Measurements from ENCODE around the gene ATP11C.
"Not testable (repeated sequence)": the region's sequence is repeated elsewhere in the genome, so short reads cannot be mapped to it uniquely, and the experiment has no call there.

ATP11C gene

DNA sequence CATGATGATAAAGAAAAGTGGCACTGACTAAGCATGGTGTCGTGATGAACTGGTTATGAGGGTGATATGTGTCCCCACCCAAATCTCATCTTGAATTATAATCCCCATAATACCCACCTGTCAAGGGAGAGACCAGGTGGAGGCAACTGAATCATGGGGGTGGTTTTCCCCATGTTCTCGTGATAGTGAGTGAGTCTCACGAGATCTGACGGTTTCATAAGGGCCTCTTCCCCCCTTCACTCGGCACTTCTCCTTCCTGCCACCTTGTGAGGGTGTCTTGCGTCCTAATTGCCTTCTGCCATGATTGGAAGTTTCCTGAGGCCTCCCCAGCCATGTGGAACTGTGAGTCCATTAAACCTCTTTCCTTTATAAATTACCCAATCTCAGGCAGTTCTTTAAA, 11.7 kb downstream of the ATP11C start:
- not testable (repeated sequence) for H3K9me3 ChIP-seq (ENCODE audit: low read length); H3K9ac ChIP-seq (ENCODE audit: low read length); H3K27me3 ChIP-seq (ENCODE audit: control insufficient read depth in 1 of 2, insufficient read depth in 2 of 2, low read length in 2 of 2); H3K36me3 ChIP-seq (ENCODE audit: insufficient read depth, low read length); H3K27ac ChIP-seq (ENCODE audit: low read depth, low read length); H3K4me3 ChIP-seq (ENCODE audit: low read depth in 1 of 2, low read length in 2 of 2); H3K4me1 ChIP-seq (ENCODE audit: insufficient read depth, low read length)

DNA sequence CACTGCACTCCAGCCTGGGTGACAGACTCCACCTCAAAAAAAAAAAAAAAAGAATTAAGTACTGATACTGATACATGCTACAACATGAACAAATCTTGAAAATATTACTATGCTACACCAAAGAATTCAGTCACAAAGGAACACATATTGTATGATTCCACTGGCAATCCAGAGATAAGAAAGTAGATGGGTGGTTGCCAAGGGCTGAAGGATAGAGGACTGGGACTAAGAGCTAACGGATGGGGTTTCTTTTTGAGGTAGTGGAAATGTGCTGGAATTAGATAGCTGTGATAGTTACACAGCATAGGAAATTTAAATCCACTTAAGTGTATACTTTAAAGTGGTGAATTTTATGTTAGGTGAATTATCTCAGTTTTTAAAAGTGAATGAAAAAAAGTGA, 12.5 kb downstream of the ATP11C start:
- Histone ChIP-seq H3K36me3 (ENCODE audit: insufficient read depth, low read length) (no peaks in the 10 kb centered on the region), H3K27me3 (ENCODE audit: control insufficient read depth in 1 of 2, insufficient read depth in 2 of 2, low read length in 2 of 2) (no peaks in the 10 kb centered on the region), H3K4me1 (ENCODE audit: insufficient read depth, low read length) (no peaks in the 10 kb centered on the region), H3K9ac (ENCODE audit: low read length) (no peak overlapping the region), H3K9me3 (ENCODE audit: low read length) (no peaks in the 10 kb centered on the region), H3K27ac (ENCODE audit: low read depth, low read length) (no peak overlapping the region), H3K4me3 (ENCODE audit: low read depth in 1 of 2, low read length in 2 of 2) (no peak overlapping the region)

DNA sequence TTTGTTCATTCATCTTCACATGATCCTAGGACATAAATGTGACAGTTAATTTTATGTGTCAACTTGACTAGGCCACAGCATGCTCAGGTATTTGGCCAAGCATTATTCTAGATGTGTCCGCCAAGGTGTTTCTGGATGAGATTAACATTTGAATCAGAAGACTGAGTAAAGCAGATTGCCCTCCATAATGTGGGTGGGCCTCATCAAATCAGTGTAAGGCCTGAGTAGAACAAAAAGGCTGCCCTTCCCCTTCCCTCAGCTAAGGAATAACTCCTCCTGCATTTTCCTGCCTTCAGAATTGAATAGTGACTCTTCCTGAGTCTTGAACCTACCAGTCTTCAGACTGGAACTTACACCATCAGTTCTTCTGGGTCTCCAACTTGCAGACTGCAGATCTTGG, 18.4 kb downstream of the ATP11C start:
- no peak overlapping the region for H3K27ac ChIP-seq (ENCODE audit: low read depth, low read length)
- H3K9ac ChIP-seq (ENCODE audit: low read length): no peak overlapping the region
- no peaks in the 10 kb centered on the region for H3K27me3 ChIP-seq (ENCODE audit: control insufficient read depth in 1 of 2, insufficient read depth in 2 of 2, low read length in 2 of 2)
- H3K4me1 ChIP-seq (ENCODE audit: insufficient read depth, low read length): no peaks in the 10 kb centered on the region
- no peaks in the 10 kb centered on the region for H3K9me3 ChIP-seq (ENCODE audit: low read length)
- H3K36me3 ChIP-seq (ENCODE audit: insufficient read depth, low read length): no peaks in the 10 kb centered on the region
- H3K4me3 ChIP-seq (ENCODE audit: low read depth in 1 of 2, low read length in 2 of 2): no peak overlapping the region

DNA sequence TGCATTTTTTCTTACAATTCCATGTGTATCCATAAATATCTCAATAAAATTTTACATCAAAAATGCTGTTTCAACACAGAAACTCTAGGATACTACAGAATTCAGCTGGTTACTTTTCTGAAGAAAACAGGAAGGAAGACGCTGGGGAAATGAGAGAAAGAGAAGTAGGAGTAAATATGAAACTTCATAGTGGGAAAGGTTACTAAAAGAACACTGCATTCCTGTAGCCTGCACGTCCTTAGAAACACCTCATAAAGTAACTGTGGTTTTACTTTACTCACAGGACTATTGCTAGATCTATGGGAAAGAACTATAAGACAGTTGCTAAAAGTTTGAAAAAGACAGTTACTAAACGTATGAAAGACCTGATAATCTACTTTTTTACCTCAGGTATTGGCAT, 23.1 kb downstream of the ATP11C start:
- H3K27me3 ChIP-seq (ENCODE audit: control insufficient read depth in 1 of 2, insufficient read depth in 2 of 2, low read length in 2 of 2): no peaks in the 10 kb centered on the region
- peaks cover 10% of the 10 kb centered on the region for H3K4me1 ChIP-seq (ENCODE audit: insufficient read depth, low read length)
- H3K4me3 ChIP-seq (ENCODE audit: low read depth in 1 of 2, low read length in 2 of 2): no peak overlapping the region
- no peaks in the 10 kb centered on the region for H3K36me3 ChIP-seq (ENCODE audit: insufficient read depth, low read length)
- H3K27ac ChIP-seq (ENCODE audit: low read depth, low read length): no peak overlapping the region
- no peaks in the 10 kb centered on the region for H3K9me3 ChIP-seq (ENCODE audit: low read length)
- H3K9ac ChIP-seq (ENCODE audit: low read length): no peak overlapping the region

DNA sequence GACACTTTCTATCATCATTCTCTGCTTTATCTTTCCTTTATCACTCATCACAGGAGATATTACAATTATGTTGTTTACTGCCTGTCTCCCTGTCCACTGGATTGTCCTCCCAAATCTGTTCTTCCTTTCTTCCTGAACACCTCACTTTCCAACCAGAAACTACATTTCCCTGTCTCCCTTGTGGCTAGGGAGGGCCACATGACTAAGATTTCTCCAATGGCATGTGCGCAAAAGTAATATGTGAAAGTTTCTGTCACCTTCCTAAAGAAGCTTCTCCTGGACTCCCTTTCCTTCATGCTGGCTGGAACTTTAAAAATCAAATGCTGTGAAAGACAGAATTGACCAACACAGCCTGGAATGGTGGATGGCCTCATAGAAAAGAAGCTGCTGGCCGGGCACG, 25.8 kb downstream of the ATP11C start:
- Histone ChIP-seq H3K9ac (ENCODE audit: low read length) (no peak overlapping the region), H3K27me3 (ENCODE audit: control insufficient read depth in 1 of 2, insufficient read depth in 2 of 2, low read length in 2 of 2) (no peaks in the 10 kb centered on the region), H3K9me3 (ENCODE audit: low read length) (no peaks in the 10 kb centered on the region), H3K4me3 (ENCODE audit: low read depth in 1 of 2, low read length in 2 of 2) (no peak overlapping the region), H3K36me3 (ENCODE audit: insufficient read depth, low read length) (no peaks in the 10 kb centered on the region), H3K27ac (ENCODE audit: low read depth, low read length) (no peak overlapping the region), H3K4me1 (ENCODE audit: insufficient read depth, low read length) (peaks cover 10% of the 10 kb centered on the region)

DNA sequence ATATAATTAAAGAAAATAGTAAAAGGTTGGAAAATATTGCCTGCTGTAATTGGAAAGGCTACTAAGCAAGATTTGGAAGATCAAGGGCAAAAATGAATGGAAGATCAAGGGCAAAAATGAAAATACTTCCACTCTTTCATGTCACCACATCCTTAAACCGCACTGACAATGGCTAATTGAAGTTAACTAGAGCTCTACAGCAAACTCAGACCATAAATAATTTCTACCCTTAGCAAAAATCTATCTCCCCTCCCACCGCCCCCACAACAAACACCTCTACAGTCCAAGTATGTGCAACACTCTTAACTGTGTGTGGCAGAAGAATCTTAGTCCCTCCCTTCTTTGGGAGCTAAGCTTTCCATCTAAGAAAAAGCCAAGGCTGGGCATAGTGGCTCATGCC, 27.1 kb downstream of the ATP11C start:
- Histone ChIP-seq H3K36me3 (ENCODE audit: insufficient read depth, low read length) (no peaks in the 10 kb centered on the region), H3K9me3 (ENCODE audit: low read length) (no peaks in the 10 kb centered on the region), H3K9ac (ENCODE audit: low read length) (no peak overlapping the region), H3K27ac (ENCODE audit: low read depth, low read length) (no peak overlapping the region), H3K4me3 (ENCODE audit: low read depth in 1 of 2, low read length in 2 of 2) (no peak overlapping the region), H3K27me3 (ENCODE audit: control insufficient read depth in 1 of 2, insufficient read depth in 2 of 2, low read length in 2 of 2) (no peaks in the 10 kb centered on the region), H3K4me1 (ENCODE audit: insufficient read depth, low read length) (peaks cover 10% of the 10 kb centered on the region)

DNA sequence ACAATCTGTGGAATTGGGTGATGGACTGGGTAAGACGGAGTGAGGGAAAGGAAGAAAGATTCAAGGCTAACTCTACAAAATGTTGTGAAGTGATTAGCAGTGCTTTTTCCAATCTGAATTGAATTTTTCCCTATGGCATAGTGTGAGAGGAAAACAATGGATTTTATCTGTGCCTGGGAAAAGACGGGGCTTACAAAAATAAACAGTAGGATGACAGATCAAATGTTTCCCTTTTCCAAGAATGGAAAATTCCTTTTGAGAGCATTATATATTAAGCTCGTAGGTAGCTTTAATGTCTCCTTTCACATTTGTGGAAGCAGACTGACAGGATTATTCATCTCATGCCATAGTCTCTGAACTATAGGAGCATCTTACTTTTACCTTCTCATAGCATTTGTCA, 27.8 kb downstream of the ATP11C start:
- no peaks in the 10 kb centered on the region for H3K9me3 ChIP-seq (ENCODE audit: low read length)
- no peak overlapping the region for H3K27ac ChIP-seq (ENCODE audit: low read depth, low read length)
- H3K4me1 ChIP-seq (ENCODE audit: insufficient read depth, low read length): peaks cover 10% of the 10 kb centered on the region
- H3K36me3 ChIP-seq (ENCODE audit: insufficient read depth, low read length): no peaks in the 10 kb centered on the region
- no peak overlapping the region for H3K4me3 ChIP-seq (ENCODE audit: low read depth in 1 of 2, low read length in 2 of 2)
- H3K27me3 ChIP-seq (ENCODE audit: control insufficient read depth in 1 of 2, insufficient read depth in 2 of 2, low read length in 2 of 2): no peaks in the 10 kb centered on the region
- no peak overlapping the region for H3K9ac ChIP-seq (ENCODE audit: low read length)

DNA sequence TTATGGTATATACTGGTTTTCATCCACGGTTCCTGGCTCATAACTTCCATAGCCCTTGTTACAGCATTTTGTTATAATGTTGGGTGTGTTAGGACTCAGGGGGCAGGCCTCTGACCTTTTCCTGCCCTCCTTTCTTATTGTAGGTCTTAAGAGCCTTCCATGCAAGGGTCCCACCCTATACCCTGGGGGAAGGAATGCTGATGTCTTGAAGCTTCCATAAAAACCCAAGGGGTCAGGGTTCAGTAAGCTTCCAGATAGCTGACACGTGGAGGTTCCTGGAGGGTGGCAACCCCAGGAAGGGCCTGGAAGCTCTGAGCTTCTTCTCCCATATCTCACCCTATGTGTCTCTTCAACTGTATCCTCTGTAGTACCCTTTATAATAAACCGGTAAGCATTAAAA, 29.6 kb downstream of the ATP11C start:
- H3K27ac ChIP-seq (ENCODE audit: low read depth, low read length): no peak overlapping the region
- no peaks in the 10 kb centered on the region for H3K27me3 ChIP-seq (ENCODE audit: control insufficient read depth in 1 of 2, insufficient read depth in 2 of 2, low read length in 2 of 2)

DNA sequence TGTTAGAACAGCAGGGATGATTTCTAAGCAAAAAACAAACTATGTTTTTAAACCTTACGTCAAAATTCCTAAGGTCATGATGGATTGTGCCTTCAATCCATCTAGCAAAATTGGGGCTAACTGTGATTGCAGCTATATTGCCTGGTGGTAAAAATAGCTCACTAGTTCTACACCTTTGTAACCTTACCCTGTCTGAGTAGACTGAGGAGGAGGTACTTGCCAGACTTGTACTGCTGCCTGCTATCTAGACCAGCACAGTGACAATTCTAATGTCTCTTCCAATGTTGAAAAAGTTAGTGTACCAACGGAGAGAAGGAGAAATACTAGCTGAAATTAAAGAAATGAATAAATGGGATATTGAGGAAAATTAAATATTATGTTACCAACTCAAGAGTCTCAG, 30.3 kb downstream of the ATP11C start:
- Histone ChIP-seq H3K27me3 (ENCODE audit: control insufficient read depth in 1 of 2, insufficient read depth in 2 of 2, low read length in 2 of 2) (no peaks in the 10 kb centered on the region), H3K27ac (ENCODE audit: low read depth, low read length) (no peak overlapping the region), H3K36me3 (ENCODE audit: insufficient read depth, low read length) (no peaks in the 10 kb centered on the region)

More for the DNA sequence above, 29.6 kb downstream of the ATP11C start:
- Histone ChIP-seq H3K9me3 (ENCODE audit: low read length) (no peaks in the 10 kb centered on the region), H3K4me1 (ENCODE audit: insufficient read depth, low read length) (peaks cover under 1% of the 10 kb centered on the region), H3K9ac (ENCODE audit: low read length) (no peak overlapping the region), H3K36me3 (ENCODE audit: insufficient read depth, low read length) (no peaks in the 10 kb centered on the region), H3K4me3 (ENCODE audit: low read depth in 1 of 2, low read length in 2 of 2) (no peak overlapping the region)

DNA sequence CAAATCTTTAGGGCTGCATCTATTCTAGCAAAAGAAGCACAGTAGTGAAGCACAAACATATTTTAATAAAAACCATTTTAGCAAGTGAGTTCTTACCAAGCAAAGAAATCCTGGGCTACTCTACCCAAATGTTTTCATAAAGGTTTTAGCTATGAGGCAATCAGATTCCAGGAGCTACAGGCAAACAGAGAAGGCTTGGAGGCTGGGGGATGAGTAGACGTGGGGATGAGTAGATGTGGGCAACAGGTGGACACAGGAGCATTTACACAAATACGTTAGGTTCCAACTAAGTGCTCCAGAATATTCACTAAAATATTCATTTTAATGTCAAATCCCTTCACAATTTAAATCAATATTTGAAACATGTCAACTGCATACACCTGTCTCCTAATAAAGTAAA, 34.5 kb downstream of the ATP11C start:
- Histone ChIP-seq H3K9me3 (ENCODE audit: low read length) (no peaks in the 10 kb centered on the region), H3K27ac (ENCODE audit: low read depth, low read length) (no peak overlapping the region), H3K4me1 (ENCODE audit: insufficient read depth, low read length) (no peaks in the 10 kb centered on the region), H3K9ac (ENCODE audit: low read length) (no peak overlapping the region), H3K4me3 (ENCODE audit: low read depth in 1 of 2, low read length in 2 of 2) (no peak overlapping the region), H3K36me3 (ENCODE audit: insufficient read depth, low read length) (no peaks in the 10 kb centered on the region), H3K27me3 (ENCODE audit: control insufficient read depth in 1 of 2, insufficient read depth in 2 of 2, low read length in 2 of 2) (no peaks in the 10 kb centered on the region)

More for the DNA sequence above, 30.3 kb downstream of the ATP11C start:
- Histone ChIP-seq H3K9me3 (ENCODE audit: low read length) (no peaks in the 10 kb centered on the region), H3K4me1 (ENCODE audit: insufficient read depth, low read length) (no peaks in the 10 kb centered on the region), H3K9ac (ENCODE audit: low read length) (no peak overlapping the region), H3K4me3 (ENCODE audit: low read depth in 1 of 2, low read length in 2 of 2) (no peak overlapping the region)

DNA sequence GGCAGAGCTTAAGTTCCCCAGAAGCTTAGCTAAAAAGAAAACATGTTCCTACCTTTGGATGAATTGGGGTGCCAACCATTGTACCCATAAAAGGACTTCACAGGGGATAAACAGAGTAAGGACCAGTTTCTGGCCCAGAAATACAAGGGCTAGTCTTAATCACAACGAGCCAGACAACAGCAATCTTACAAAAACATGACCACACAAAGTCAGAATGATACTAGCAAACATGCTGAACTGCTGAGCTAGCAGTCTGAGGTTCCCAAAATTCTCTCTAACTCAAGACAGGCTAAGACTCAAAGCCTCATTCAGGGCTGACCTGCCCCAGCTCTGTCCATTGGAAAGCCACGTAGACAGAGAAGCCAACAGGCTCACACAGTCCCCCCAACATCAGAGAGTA, 40.3 kb downstream of the ATP11C start:
- no peak overlapping the region for H3K9ac ChIP-seq (ENCODE audit: low read length)
- no peak overlapping the region for H3K4me3 ChIP-seq (ENCODE audit: low read depth in 1 of 2, low read length in 2 of 2)
- no peaks in the 10 kb centered on the region for H3K9me3 ChIP-seq (ENCODE audit: low read length)
- H3K4me1 ChIP-seq (ENCODE audit: insufficient read depth, low read length): no peaks in the 10 kb centered on the region
- H3K27ac ChIP-seq (ENCODE audit: low read depth, low read length): no peak overlapping the region
- no peaks in the 10 kb centered on the region for H3K36me3 ChIP-seq (ENCODE audit: insufficient read depth, low read length)
- no peaks in the 10 kb centered on the region for H3K27me3 ChIP-seq (ENCODE audit: control insufficient read depth in 1 of 2, insufficient read depth in 2 of 2, low read length in 2 of 2)

DNA sequence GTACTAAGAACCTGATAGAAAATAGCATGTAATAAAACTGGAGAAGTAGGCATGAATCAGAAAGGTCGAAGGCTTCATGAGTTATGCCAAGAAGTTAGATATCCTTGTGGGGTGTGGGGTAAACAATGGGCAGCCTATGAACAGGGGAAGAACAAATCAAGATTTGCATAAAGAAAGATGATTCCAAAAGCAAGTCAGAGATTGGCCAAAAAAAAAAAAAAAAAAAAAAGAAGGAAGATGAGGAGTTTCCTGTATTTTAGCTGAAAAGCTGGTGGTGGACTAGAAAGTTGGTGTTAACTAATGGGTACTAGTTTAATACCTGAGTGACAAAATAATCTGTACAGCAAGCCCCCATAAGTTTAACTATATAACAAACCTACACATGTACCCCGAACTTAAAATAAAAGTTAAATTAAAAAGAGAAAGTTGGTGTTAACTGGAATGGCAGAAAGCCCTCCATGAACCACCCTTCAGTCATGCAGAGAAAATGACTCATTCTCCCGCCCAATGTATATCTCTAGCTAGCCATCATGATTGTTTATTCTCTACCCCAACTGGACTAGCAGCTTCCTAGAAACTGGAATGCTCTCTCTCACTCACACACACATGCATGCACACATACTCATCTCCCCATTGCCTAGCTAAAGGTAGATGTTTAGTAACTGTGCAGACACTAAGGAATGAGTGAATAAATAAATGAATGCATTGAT, 41.7 kb downstream of the ATP11C start:
- no peak overlapping the region for H3K27ac ChIP-seq (ENCODE audit: low read depth, low read length)
- no peaks in the 10 kb centered on the region for H3K4me1 ChIP-seq (ENCODE audit: insufficient read depth, low read length)
- no peak overlapping the region for H3K4me3 ChIP-seq (ENCODE audit: low read depth in 1 of 2, low read length in 2 of 2)
- no peak overlapping the region for H3K9ac ChIP-seq (ENCODE audit: low read length)
- no peaks in the 10 kb centered on the region for H3K9me3 ChIP-seq (ENCODE audit: low read length)
- no peaks in the 10 kb centered on the region for H3K36me3 ChIP-seq (ENCODE audit: insufficient read depth, low read length)
- H3K27me3 ChIP-seq (ENCODE audit: control insufficient read depth in 1 of 2, insufficient read depth in 2 of 2, low read length in 2 of 2): no peaks in the 10 kb centered on the region
